ENCODE results near the gene GTF2H1. TPM values are rescaled to one million over a fixed set of nuclear protein-coding genes. Genes with fewer than 3 reads are reported as not detected.
A peak's percentile ranks its signal among the peaks of the same experiment; 100 is the strongest.

The GTF2H1 gene
- total and polyA plus RNA-seq, 9 of the 15 experiments (the other 6 are each of a cell fraction or from before 2014, with no cell fraction given): 56.9 to 126 (median 92.1) TPM

GRCh38 chr11:18390088-18390487 is 67.7 kb downstream of the GTF2H1 start:
- intact Hi-C loops (cut with micrococcal nuclease): loop anchor here (10.0 kb wide), 1 partner anchor 255 kb away; no protein-coding TSS in a partner anchor
- no peak for TF ChIP-seq PATZ1 (CRISPR knock-in tag; IDR thresholded peaks at IDR 0.05; ENCODE audit: borderline replicate concordance)
- TF ChIP-seq TAF1 (IDR thresholded peaks at IDR 0.05; ENCODE audit: control insufficient read depth, extremely low read depth, insufficient read depth, low read length, severe bottlenecking): no peak
- TF ChIP-seq RNF219 (CRISPR knock-in tag; IDR thresholded peaks at IDR 0.05): no peak
- TF ChIP-seq C11orf30 (IDR thresholded peaks at IDR 0.05; ENCODE audit: low read depth): peak; percentile 72
- TF ChIP-seq MAFG (tag; conservative IDR thresholded peaks at IDR 0.05): peak; percentile 71
- peak; percentile 80 for TF ChIP-seq NFE2 (IDR thresholded peaks at IDR 0.05; ENCODE audit: low read depth)
- TF ChIP-seq ZNF354B (CRISPR knock-in tag; IDR thresholded peaks at IDR 0.05): no peak
- peak; percentile 82 for TF ChIP-seq ZNF316 (IDR thresholded peaks at IDR 0.05)
- TF ChIP-seq ZNF384 (IDR thresholded peaks at IDR 0.05; ENCODE audit: low read depth, low read length): no peak
- peak; percentile 54; the same call in 1 of the 2 replicates for TF ChIP-seq NFE2L1 (tag; IDR thresholded peaks at IDR 0.05; ENCODE audit: borderline replicate concordance, low read depth)
- no peak for TF ChIP-seq FOXP4 (CRISPR knock-in tag; IDR thresholded peaks at IDR 0.05; ENCODE audit: borderline replicate concordance)
- peak; percentile 67; the same call in 1 of the 2 replicates for TF ChIP-seq MAFK (IDR thresholded peaks at IDR 0.05; ENCODE audit: low read length)
- TF ChIP-seq MAFF (IDR thresholded peaks at IDR 0.05; ENCODE audit: low read length): peak; percentile 54; the same call in 1 of the 2 replicates
- no peak overlapping the region for H3K9ac ChIP-seq (ENCODE audit: insufficient read depth in 1 of 2, low read depth in 2 of 2, low read length in 2 of 2)
- no peaks in the 10 kb centered on the region for H3K27me3 ChIP-seq (ENCODE audit: control insufficient read depth in 2 of 2, insufficient read depth in 2 of 2, low read length in 2 of 2)
- no peak for ATAC-seq
- peaks cover 10 to 21% of the 10 kb centered on the region in 2 experiments for H3K4me1 ChIP-seq (replicated peaks in 1 of 2; ENCODE audit: control insufficient read depth in 2 of 2, insufficient read depth in 2 of 2, low read length in 2 of 2)
- in situ Hi-C loops (cut with MboI): no loop called here
- peaks cover 2% of the 10 kb centered on the region; the same call in 2 of the 3 replicates for H3K36me3 ChIP-seq (ENCODE audit: control insufficient read depth, insufficient read depth, low read length)
- no peak overlapping the region for H3K27ac ChIP-seq (ENCODE audit: extremely low read depth, low read depth, low read length)
- no peak for DNase-seq (ENCODE audit: extremely low read depth in 1 of 4, low spot score in 3 of 4)
- peaks cover under 1% of the 10 kb centered on the region; the same call in 1 of the 2 replicates for H4K20me1 ChIP-seq (replicated peaks; ENCODE audit: control insufficient read depth, insufficient read depth, low read length)
- H3K4me2 ChIP-seq (ENCODE audit: insufficient read depth, low read length): no peak overlapping the region
- H3K79me2 ChIP-seq (ENCODE audit: control insufficient read depth, insufficient read depth, low read length): peaks cover 15% of the 10 kb centered on the region
- no peak for FAIRE-seq
- H2AFZ ChIP-seq (ENCODE audit: low read depth, low read length): no peak overlapping the region
- H3K4me3 ChIP-seq: no peak overlapping the region
- H3K9me1 ChIP-seq (ENCODE audit: control insufficient read depth, insufficient read depth, low read length): no peaks in the 10 kb centered on the region
- BruUV-seq (replicated peaks): no TSS peak
- no peaks in the 10 kb centered on the region for H3K9me3 ChIP-seq (replicated peaks; ENCODE audit: control insufficient read depth, insufficient read depth, low read depth, low read length)
- WGBS (ENCODE audit: insufficient coverage, low coverage, missing lambda C conversion rate): 41% methylated on average over 3 of the region's 3 CpGs
- ChIA-PET POLR2A (no interaction called here), CTCF (ENCODE audit: low intra/inter-chr PET ratio) (no interaction called here)

All from K562 (cell line).